B cell (primary cell): ENCODE measurements around the gene SSBP3.

ENCODE experiments used
- CTCF ChIP-seq: fragments of 200-600 bp; IDR thresholded peaks from one replicate; pipeline ENCODE4 v1.8.0; 2022; ENCODE audit warnings: antibody characterized with exemption, mild to moderate bottlenecking
- EZH2 ChIP-seq: IDR thresholded peaks from 2 replicates; pipeline ENCODE4 v1.6.1; 2012; ENCODE audit warnings: borderline replicate concordance, low read depth, mild to moderate bottlenecking, moderate library complexity, low read length; ENCODE audit not compliant: insufficient read depth, poor library complexity, severe bottlenecking

GRCh38 chr1:54325284-54325683 lies 80.9 kb downstream of the SSBP3 start:
- no peak for TF ChIP-seq CTCF
- TF ChIP-seq EZH2: no peak
